ENCODE data around the gene SMG6.
"Not testable (repeated sequence)": the region's sequence is repeated elsewhere in the genome, so short reads cannot be mapped to it uniquely, and the experiment has no call there.

SMG6 gene

GRCh38 chr17:2304931-2305330 is 1.3 kb upstream of the SMG6 start:
- DNase-seq (ENCODE audit: low read depth, low spot score): no peak

GRCh38 chr17:2302778-2303203 is 794 bp downstream of the SMG6 start:
- DNase-seq (ENCODE audit: low read depth, low spot score): no peak

GRCh38 chr17:2299756-2300155 is 3.8 kb downstream of the SMG6 start:
- no peak for DNase-seq (ENCODE audit: low read depth, low spot score)

GRCh38 chr17:2299136-2299535 is 4.4 kb downstream of the SMG6 start:
- DNase-seq (ENCODE audit: low read depth, low spot score): no peak

- DNase-seq (ENCODE audit: low read depth, low spot score): no peak
These were observed 6.6 kb downstream of the SMG6 start for GRCh38 chr17:2297023-2297422.

GRCh38 chr17:2295575-2295974 is 8.0 kb downstream of the SMG6 start:
- no peak for DNase-seq (ENCODE audit: low read depth, low spot score)

- no peak for DNase-seq (ENCODE audit: low read depth, low spot score)
These were observed 11.5 kb downstream of the SMG6 start for GRCh38 chr17:2292100-2292499.

- no peak for DNase-seq (ENCODE audit: low read depth, low spot score)
These were observed 13.6 kb downstream of the SMG6 start for GRCh38 chr17:2289878-2290478.

- no peak for DNase-seq (ENCODE audit: low read depth, low spot score)
These were observed 20.3 kb downstream of the SMG6 start for GRCh38 chr17:2283302-2283701.

GRCh38 chr17:2282297-2282873 is 21.2 kb downstream of the SMG6 start:
- DNase-seq (ENCODE audit: low read depth, low spot score): peak; percentile 53

GRCh38 chr17:2279707-2280106 is 23.9 kb downstream of the SMG6 start:
- DNase-seq (ENCODE audit: low read depth, low spot score): no peak

- no peak for DNase-seq (ENCODE audit: low read depth, low spot score)
These were observed 26.0 kb downstream of the SMG6 start for GRCh38 chr17:2277429-2278170.

GRCh38 chr17:2275722-2276121 is 27.9 kb downstream of the SMG6 start:
- no peak for DNase-seq (ENCODE audit: low read depth, low spot score)

GRCh38 chr17:2274414-2274813 is 29.2 kb downstream of the SMG6 start:
- no peak for DNase-seq (ENCODE audit: low read depth, low spot score)

GRCh38 chr17:2271985-2272702 is 31.4 kb downstream of the SMG6 start:
- DNase-seq (ENCODE audit: low read depth, low spot score): no peak

- DNase-seq (ENCODE audit: low read depth, low spot score): no peak
These were observed 36.2 kb downstream of the SMG6 start for GRCh38 chr17:2267354-2267753.

GRCh38 chr17:2266865-2267228 is 36.7 kb downstream of the SMG6 start:
- DNase-seq (ENCODE audit: low read depth, low spot score): no peak

GRCh38 chr17:2266045-2266864 is 37.3 kb downstream of the SMG6 start:
- DNase-seq (ENCODE audit: low read depth, low spot score): no peak

- DNase-seq (ENCODE audit: low read depth, low spot score): not testable (repeated sequence)
These were observed 38.4 kb downstream of the SMG6 start for GRCh38 chr17:2265166-2265565.

GRCh38 chr17:2264067-2264860 is 39.3 kb downstream of the SMG6 start:
- no peak for DNase-seq (ENCODE audit: low read depth, low spot score)
